ENCODE data around the gene DCUN1D3.

GRCh38 chr16:20899477-20900298, 470 bp downstream of the DCUN1D3 start:
- TF ChIP-seq POLR2A (IDR thresholded peaks at IDR 0.05; ENCODE audit: low read depth, low read length) (no peak), POLR2AphosphoS5 (IDR thresholded peaks at IDR 0.05; ENCODE audit: low read depth, low read length) (no peak), TAF1 (IDR thresholded peaks at IDR 0.05; ENCODE audit: borderline replicate concordance, low read depth, low read length) (no peak)

Data from GM12892 (cell line).